T-helper 2 cell treated with Interferon-gamma antibody and Interleukin-4, amounts not matched to agents 5 μg/mL and 100 μg/mL, for 36 hours (primary cell): ENCODE measurements around the gene CNOT4.
"Not testable (repeated sequence)": the region's sequence is repeated elsewhere in the genome, so short reads cannot be mapped to it uniquely, and the experiment has no call there.

Source experiments
- DNase-seq: peaks from one replicate; pipeline ENCODE4 v3.0.0; 2021; ENCODE audit warnings: low spot score
- H3K27ac Mint-ChIP-seq: one replicate; pipeline ENCODE4 v1.8.0; 2021; ENCODE audit warnings: mild to moderate bottlenecking, mixed read lengths
- H3K27me3 Mint-ChIP-seq: one replicate; pipeline ENCODE4 v1.8.0; 2021; ENCODE audit warnings: low read depth, mixed read lengths
- H3K36me3 Mint-ChIP-seq: one replicate; pipeline ENCODE4 v1.8.0; 2021; ENCODE audit warnings: low read depth, mixed read lengths
- H3K4me1 Mint-ChIP-seq: one replicate; pipeline ENCODE4 v1.8.0; 2021; ENCODE audit warnings: low read depth, mixed read lengths
- H3K4me3 Mint-ChIP-seq: one replicate; pipeline ENCODE4 v1.8.0; 2022; ENCODE audit warnings: mild to moderate bottlenecking, moderate library complexity, mixed read lengths
- H3K9me3 Mint-ChIP-seq: one replicate; pipeline ENCODE4 v1.8.0; 2021; ENCODE audit warnings: mixed read lengths

CNOT4 gene

DNA sequence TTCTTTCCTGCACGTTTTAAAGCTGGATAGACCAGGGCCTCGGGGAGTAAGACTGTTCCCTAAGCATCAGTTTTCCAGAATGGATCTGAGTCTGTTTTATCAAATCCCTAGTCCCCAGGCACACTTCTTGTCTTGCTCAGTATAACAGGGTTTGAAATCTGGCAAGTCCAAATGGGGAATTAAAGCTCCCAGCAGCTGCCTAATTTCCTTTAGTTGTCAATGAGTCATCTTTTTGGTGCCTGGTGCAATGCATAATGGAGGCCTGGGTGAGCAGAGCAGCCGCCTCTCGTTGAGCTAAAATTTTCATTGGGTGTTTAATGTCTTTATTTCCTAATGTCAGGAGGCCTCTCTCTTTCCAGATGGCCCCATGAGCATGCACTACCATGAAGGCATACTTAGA lies 188.3 kb downstream of the CNOT4 start:
- Mint-ChIP-seq H3K27me3 (no peaks in the 10 kb centered on the region), H3K36me3 (no peaks in the 10 kb centered on the region), H3K4me1 (no peaks in the 10 kb centered on the region), H3K9me3 (peaks cover 14% of the 10 kb centered on the region), H3K4me3 (no peak overlapping the region), H3K27ac (no peak overlapping the region)
- no peak for DNase-seq

DNA sequence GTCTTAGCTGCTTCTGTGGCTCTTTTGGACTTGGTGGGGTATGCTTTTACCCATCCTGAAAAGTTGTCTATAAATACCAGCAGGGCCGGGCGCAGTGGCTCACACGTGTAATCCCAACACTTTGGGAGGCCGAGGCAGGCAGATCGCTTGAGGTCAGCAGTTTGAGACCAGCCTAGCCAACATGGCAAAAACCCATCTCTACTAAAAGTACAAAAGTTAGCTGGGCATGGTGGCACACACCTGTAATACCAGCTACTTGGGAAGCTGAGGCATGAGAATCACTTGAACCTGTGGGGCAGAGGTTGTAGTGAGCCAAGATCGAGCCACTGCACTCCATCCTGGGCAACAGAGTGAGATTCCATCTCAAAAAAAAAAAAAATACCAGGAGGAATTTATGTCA lies 188.9 kb downstream of the CNOT4 start:
- H3K27me3 Mint-ChIP-seq, H3K36me3 Mint-ChIP-seq, H3K4me3 Mint-ChIP-seq, DNase-seq, H3K4me1 Mint-ChIP-seq, H3K27ac Mint-ChIP-seq: not testable (repeated sequence)
- peaks cover 14% of the 10 kb centered on the region for H3K9me3 Mint-ChIP-seq

DNA sequence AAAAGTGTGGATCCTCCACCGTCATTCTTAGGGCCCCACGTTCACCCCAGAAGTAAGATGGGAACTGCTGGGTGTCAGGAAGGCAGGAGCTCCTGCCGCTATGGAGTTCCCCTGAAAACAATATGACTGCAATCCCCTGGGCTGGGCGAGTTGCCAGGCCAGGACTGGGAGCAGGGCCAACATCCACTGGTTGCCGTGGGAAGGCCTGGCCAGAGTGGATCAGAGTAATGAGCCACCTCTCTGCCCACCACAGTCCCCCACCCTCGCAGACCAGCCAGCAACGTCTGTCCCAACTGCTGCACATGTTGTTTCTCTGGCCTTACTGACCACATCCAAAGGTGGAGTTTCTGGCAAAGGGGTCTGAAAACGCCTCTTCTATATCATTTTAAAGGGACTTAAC lies 189.6 kb downstream of the CNOT4 start:
- Mint-ChIP-seq H3K9me3 (peaks cover 14% of the 10 kb centered on the region), H3K27me3 (no peaks in the 10 kb centered on the region), H3K4me3 (no peak overlapping the region), H3K27ac (no peak overlapping the region), H3K36me3 (no peaks in the 10 kb centered on the region), H3K4me1 (no peaks in the 10 kb centered on the region)
- DNase-seq, result no peak

DNA sequence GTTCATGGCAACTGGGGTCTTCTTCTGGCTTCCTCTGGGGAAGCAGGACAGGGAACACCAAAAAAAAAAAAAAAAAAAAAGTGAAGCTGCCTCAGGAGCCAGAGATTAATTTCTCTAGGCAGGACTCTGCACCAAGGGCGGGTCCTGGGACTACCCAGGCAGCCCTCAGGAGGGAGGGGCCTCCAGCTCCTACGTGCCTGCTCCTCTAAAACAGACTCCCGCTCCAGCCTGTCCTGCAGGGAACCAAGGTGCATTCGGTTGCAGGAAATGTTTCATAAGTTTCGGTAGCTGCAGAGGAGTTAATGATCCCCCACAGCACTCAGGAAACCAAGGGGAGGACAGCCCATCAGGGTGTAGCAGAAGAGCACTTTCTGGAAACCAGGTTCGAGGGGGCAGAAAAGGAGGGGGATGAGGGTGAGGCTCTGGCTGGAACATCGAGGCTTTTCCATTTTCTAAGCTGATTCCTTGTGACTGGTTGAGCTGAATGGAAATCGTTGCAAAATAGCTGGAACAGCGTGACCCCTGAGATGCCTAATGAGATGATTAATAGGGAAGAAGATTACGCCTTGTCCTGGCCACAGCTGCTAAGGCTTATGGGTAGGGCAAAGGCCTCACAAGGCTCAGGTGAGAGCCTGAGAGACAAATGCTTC lies 192.1 kb downstream of the CNOT4 start:
- Mint-ChIP-seq H3K4me1 (no peaks in the 10 kb centered on the region), H3K4me3 (no peak overlapping the region), H3K27me3 (no peaks in the 10 kb centered on the region), H3K36me3 (no peaks in the 10 kb centered on the region), H3K9me3 (no peaks in the 10 kb centered on the region), H3K27ac (no peak overlapping the region)
- no peak for DNase-seq

DNA sequence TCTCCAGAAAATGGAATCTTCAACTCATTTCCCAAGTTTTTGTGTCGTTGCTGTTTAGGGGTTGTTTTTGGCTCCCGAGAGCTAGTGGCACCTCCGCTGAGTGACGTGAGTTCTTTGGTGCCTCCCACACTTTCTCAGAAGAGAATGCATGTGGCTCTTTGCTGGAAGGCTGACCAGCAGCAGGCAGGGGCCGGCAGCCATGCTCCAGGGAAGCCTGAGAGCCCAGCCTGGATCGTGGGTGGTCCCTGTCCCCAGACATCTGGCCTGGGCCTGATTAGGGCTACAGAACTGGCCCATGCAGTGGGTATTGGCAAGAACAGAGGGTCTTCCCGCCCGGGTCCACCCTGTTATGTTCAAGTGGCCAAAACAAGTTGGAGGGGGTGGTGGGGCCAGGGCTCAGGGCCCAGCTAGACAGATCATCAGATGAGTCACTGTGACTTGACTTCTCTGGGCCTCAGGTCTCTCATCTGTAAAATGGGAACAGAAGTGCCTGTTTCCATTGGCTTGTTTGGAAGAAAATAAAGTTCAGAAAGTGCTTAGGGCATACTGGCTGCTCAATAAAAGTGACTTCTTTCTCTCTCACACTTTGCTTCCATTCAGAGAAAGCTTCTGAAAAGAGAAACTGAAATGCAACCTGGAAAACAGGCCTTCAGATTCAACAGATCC lies 193.1 kb downstream of the CNOT4 start:
- H3K9me3 Mint-ChIP-seq, result no peaks in the 10 kb centered on the region
- H3K4me1 Mint-ChIP-seq, result no peaks in the 10 kb centered on the region
- DNase-seq, result no peak
- H3K27ac Mint-ChIP-seq, result no peak overlapping the region
- no peaks in the 10 kb centered on the region for H3K36me3 Mint-ChIP-seq
- no peak overlapping the region for H3K4me3 Mint-ChIP-seq
- H3K27me3 Mint-ChIP-seq, result no peaks in the 10 kb centered on the region

DNA sequence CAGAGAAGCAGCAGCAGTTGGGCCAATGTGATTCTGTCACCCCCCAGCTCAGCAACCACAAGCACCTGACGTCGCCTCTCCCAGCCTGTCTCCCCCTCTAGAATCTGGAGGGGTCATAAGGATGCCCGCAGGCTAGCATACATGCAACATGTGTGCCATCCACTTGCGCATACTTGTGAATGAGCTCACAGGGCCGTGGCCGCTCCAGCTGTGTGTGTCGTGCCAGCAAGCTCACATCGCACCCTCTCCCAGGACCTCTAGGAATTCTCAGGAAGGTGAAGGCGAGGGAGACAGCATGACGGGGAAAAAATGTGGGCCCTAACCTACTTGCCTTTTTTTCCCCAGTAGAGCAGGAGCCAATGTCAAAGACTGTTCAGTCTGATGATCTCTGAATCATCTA lies 195.9 kb downstream of the CNOT4 start:
- Mint-ChIP-seq H3K27me3 (no peaks in the 10 kb centered on the region), H3K27ac (no peak overlapping the region), H3K9me3 (no peaks in the 10 kb centered on the region), H3K4me3 (no peak overlapping the region), H3K4me1 (no peaks in the 10 kb centered on the region), H3K36me3 (no peaks in the 10 kb centered on the region)
- DNase-seq, result no peak
